ENCODE results near the gene OLA1.

The OLA1 gene

GRCh38 chr2:174158003-174158402, 90.3 kb downstream of the OLA1 start:
- H3K9me3 Mint-ChIP-seq, result no peaks in the 10 kb centered on the region
- no peak overlapping the region for H3K4me3 Mint-ChIP-seq
- H3K36me3 Mint-ChIP-seq (ENCODE audit: insufficient read depth), result peaks cover 2% of the 10 kb centered on the region
- H3K27me3 Mint-ChIP-seq, result no peaks in the 10 kb centered on the region
- no peak overlapping the region for H3K27ac Mint-ChIP-seq
- ATAC-seq (replicated peaks), result peak; percentile 41
- DNase-seq, result peak in 2 of 3 experiments; percentile 5 to 15
- peaks cover 0 to 6% of the 10 kb centered on the region in 2 donors for H3K4me1 Mint-ChIP-seq (ENCODE audit: low read depth in 2 of 2)

- no peak overlapping the region for H3K4me3 Mint-ChIP-seq
- ATAC-seq (replicated peaks), result no peak
- no peaks in the 10 kb centered on the region for H3K9me3 Mint-ChIP-seq
- no peak for DNase-seq
- H3K27ac Mint-ChIP-seq, result no peak overlapping the region
- peaks cover 2% of the 10 kb centered on the region for H3K36me3 Mint-ChIP-seq (ENCODE audit: insufficient read depth)
- H3K4me1 Mint-ChIP-seq (ENCODE audit: low read depth in 2 of 2), result peaks cover 0 to 4% of the 10 kb centered on the region in 2 donors
- H3K27me3 Mint-ChIP-seq, result no peaks in the 10 kb centered on the region
These were observed 91.3 kb downstream of the OLA1 start for GRCh38 chr2:174157053-174157452.

- H3K27ac Mint-ChIP-seq, result no peak overlapping the region
- H3K27me3 Mint-ChIP-seq, result no peaks in the 10 kb centered on the region
- H3K4me1 Mint-ChIP-seq (ENCODE audit: low read depth in 2 of 2), result no peaks in the 10 kb centered on the region
- DNase-seq (no peak), ATAC-seq (replicated peaks) (no peak)
- no peaks in the 10 kb centered on the region for H3K9me3 Mint-ChIP-seq
- peaks cover 2% of the 10 kb centered on the region for H3K36me3 Mint-ChIP-seq (ENCODE audit: insufficient read depth)
- H3K4me3 Mint-ChIP-seq, result no peak overlapping the region
These were observed 94.3 kb downstream of the OLA1 start for GRCh38 chr2:174153757-174154680.

GRCh38 chr2:174149530-174149929, 98.8 kb downstream of the OLA1 start:
- ATAC-seq (replicated peaks), result no peak
- no peaks in the 10 kb centered on the region for H3K27me3 Mint-ChIP-seq

GRCh38 chr2:174148833-174149232, 99.5 kb downstream of the OLA1 start:
- Mint-ChIP-seq H3K4me1 (ENCODE audit: low read depth in 2 of 2) (peaks cover 0 to 4% of the 10 kb centered on the region in 2 donors), H3K27me3 (no peaks in the 10 kb centered on the region), H3K27ac (no peak overlapping the region), H3K9me3 (no peaks in the 10 kb centered on the region), H3K4me3 (no peak overlapping the region), H3K36me3 (ENCODE audit: insufficient read depth) (no peaks in the 10 kb centered on the region)
- DNase-seq, result no peak
- no peak for ATAC-seq (replicated peaks)

More at GRCh38 chr2:174149530-174149929, 98.8 kb downstream of the OLA1 start:
- Mint-ChIP-seq H3K4me1 (ENCODE audit: low read depth in 2 of 2) (peaks cover 0 to 4% of the 10 kb centered on the region in 2 donors), H3K27ac (no peak overlapping the region), H3K36me3 (ENCODE audit: insufficient read depth) (no peaks in the 10 kb centered on the region), H3K4me3 (no peak overlapping the region), H3K9me3 (no peaks in the 10 kb centered on the region)
- no peak for DNase-seq

- Mint-ChIP-seq H3K27ac (peak overlapping the region in 1 of 2 donors; percentile 5), H3K4me1 (ENCODE audit: low read depth in 2 of 2) (peaks cover 0 to 10% of the 10 kb centered on the region in 2 donors), H3K4me3 (no peak overlapping the region), H3K27me3 (no peaks in the 10 kb centered on the region), H3K9me3 (no peaks in the 10 kb centered on the region), H3K36me3 (ENCODE audit: insufficient read depth) (no peaks in the 10 kb centered on the region)
- ATAC-seq (replicated peaks) (no peak), DNase-seq (no peak)
These were observed 102.5 kb downstream of the OLA1 start for GRCh38 chr2:174145827-174146226.

GRCh38 chr2:174142290-174142689, 106.0 kb downstream of the OLA1 start:
- no peaks in the 10 kb centered on the region for H3K9me3 Mint-ChIP-seq
- H3K27ac Mint-ChIP-seq, result no peak overlapping the region
- no peaks in the 10 kb centered on the region for H3K27me3 Mint-ChIP-seq
- DNase-seq, result no peak
- H3K36me3 Mint-ChIP-seq (ENCODE audit: insufficient read depth), result no peaks in the 10 kb centered on the region
- peaks cover 0 to 10% of the 10 kb centered on the region in 2 donors for H3K4me1 Mint-ChIP-seq (ENCODE audit: low read depth in 2 of 2)
- ATAC-seq (replicated peaks), result no peak
- H3K4me3 Mint-ChIP-seq, result no peak overlapping the region

- Mint-ChIP-seq H3K4me3 (no peak overlapping the region), H3K36me3 (ENCODE audit: insufficient read depth) (peaks cover 4% of the 10 kb centered on the region), H3K4me1 (ENCODE audit: low read depth in 2 of 2) (peaks cover 0 to under 1% of the 10 kb centered on the region in 2 donors), H3K27ac (no peak overlapping the region), H3K9me3 (no peaks in the 10 kb centered on the region), H3K27me3 (no peaks in the 10 kb centered on the region)
- no peak for ATAC-seq (replicated peaks)
- no peak for DNase-seq
These were observed 110.2 kb downstream of the OLA1 start for GRCh38 chr2:174138161-174138560.

GRCh38 chr2:174135981-174136380, 112.4 kb downstream of the OLA1 start:
- Mint-ChIP-seq H3K27me3 (no peaks in the 10 kb centered on the region), H3K4me1 (ENCODE audit: low read depth in 2 of 2) (no peaks in the 10 kb centered on the region), H3K9me3 (no peaks in the 10 kb centered on the region), H3K36me3 (ENCODE audit: insufficient read depth) (peaks cover 4% of the 10 kb centered on the region), H3K4me3 (no peak overlapping the region), H3K27ac (peak overlapping the region in 1 of 2 donors; percentile 12)
- ATAC-seq (replicated peaks) (no peak), DNase-seq (no peak)

GRCh38 chr2:174125090-174125489, 123.2 kb downstream of the OLA1 start:
- H3K36me3 Mint-ChIP-seq (ENCODE audit: insufficient read depth), result no peaks in the 10 kb centered on the region
- no peaks in the 10 kb centered on the region for H3K4me1 Mint-ChIP-seq (ENCODE audit: low read depth in 2 of 2)
- no peak overlapping the region for H3K4me3 Mint-ChIP-seq
- H3K27ac Mint-ChIP-seq, result no peak overlapping the region
- ATAC-seq (replicated peaks), result no peak
- DNase-seq, result no peak
- no peaks in the 10 kb centered on the region for H3K9me3 Mint-ChIP-seq
- H3K27me3 Mint-ChIP-seq, result no peaks in the 10 kb centered on the region

- ATAC-seq (replicated peaks), result no peak
- no peaks in the 10 kb centered on the region for H3K27me3 Mint-ChIP-seq
- no peak for DNase-seq
- no peak overlapping the region for H3K27ac Mint-ChIP-seq
- H3K4me3 Mint-ChIP-seq, result no peak overlapping the region
- no peaks in the 10 kb centered on the region for H3K36me3 Mint-ChIP-seq (ENCODE audit: insufficient read depth)
- no peaks in the 10 kb centered on the region for H3K4me1 Mint-ChIP-seq (ENCODE audit: low read depth in 2 of 2)
- H3K9me3 Mint-ChIP-seq, result no peaks in the 10 kb centered on the region
These were observed 124.2 kb downstream of the OLA1 start for GRCh38 chr2:174124181-174124580.

- Mint-ChIP-seq H3K4me1 (ENCODE audit: low read depth in 2 of 2) (no peaks in the 10 kb centered on the region), H3K4me3 (no peak overlapping the region), H3K27ac (no peak overlapping the region), H3K36me3 (ENCODE audit: insufficient read depth) (no peaks in the 10 kb centered on the region), H3K27me3 (no peaks in the 10 kb centered on the region), H3K9me3 (no peaks in the 10 kb centered on the region)
- ATAC-seq (replicated peaks), result no peak
- DNase-seq, result no peak
These were observed 126.1 kb downstream of the OLA1 start for GRCh38 chr2:174122185-174122584.

- Mint-ChIP-seq H3K36me3 (ENCODE audit: insufficient read depth) (no peaks in the 10 kb centered on the region), H3K4me3 (no peak overlapping the region), H3K27me3 (no peaks in the 10 kb centered on the region), H3K27ac (no peak overlapping the region), H3K9me3 (no peaks in the 10 kb centered on the region), H3K4me1 (ENCODE audit: low read depth in 2 of 2) (no peaks in the 10 kb centered on the region)
- DNase-seq, result no peak
- no peak for ATAC-seq (replicated peaks)
These were observed 126.7 kb downstream of the OLA1 start for GRCh38 chr2:174121612-174122011.

GRCh38 chr2:174121175-174121574, 127.2 kb downstream of the OLA1 start:
- Mint-ChIP-seq H3K27ac (no peak overlapping the region), H3K4me3 (no peak overlapping the region), H3K27me3 (no peaks in the 10 kb centered on the region), H3K36me3 (ENCODE audit: insufficient read depth) (no peaks in the 10 kb centered on the region), H3K4me1 (ENCODE audit: low read depth in 2 of 2) (no peaks in the 10 kb centered on the region), H3K9me3 (no peaks in the 10 kb centered on the region)
- ATAC-seq (replicated peaks) (no peak), DNase-seq (no peak)
